HepG2 (cell line): ENCODE data around the gene RAD18. TPM values are rescaled to one million over a fixed set of nuclear protein-coding genes. Genes with fewer than 3 reads are reported as not detected.

Experiments
- ATAC-seq: fragments of 200-7000 bp; cut with Tn5 transposase; 3 replicates; pipeline ENCODE4 v1.9.1; 2020; ENCODE audit warnings: mild to moderate bottlenecking, moderate library complexity
- BruUV-seq: library from RNA; stranded (reverse); fragments of 400-500 nt; replicated peaks from 2 replicates; lab custom pipeline; 2021; lab: Mats Ljungman, UMichigan
- CTCF ChIA-PET: fragments of 300-600 bp; formaldehyde crosslinking; extraction: SDS; loops from one replicate; lab custom pipeline; 2021; ENCODE audit warnings: low total read pairs, inconsistent platforms, low intra/inter-chr PET ratio; lab: Yijun Ruan, JAX
- POLR2A ChIA-PET: fragments of 350-600 bp; sonication (Branson Sonifier 250); formaldehyde crosslinking; loops from one replicate; lab custom pipeline; 2020; ENCODE audit warnings: antibody characterized with exemption, inconsistent platforms; lab: Yijun Ruan, JAX
- DNase-seq: peaks from one replicate; pipeline ENCODE4 v3.0.0-alpha.2; 2015; ENCODE audit warnings: low spot score
- FAIRE-seq: peaks from 3 replicates; lab custom pipeline; 2011; peaks lifted over from hg19 to GRCh38; lab: Jason Lieb, UNC
- H2AFZ ChIP-seq: one replicate; pipeline ENCODE4 v1.6.1; 2011; ENCODE audit warnings: low read length, inconsistent platforms
- H3K27ac ChIP-seq: fragments of 300-600 bp; 3 replicates; pipeline ENCODE4 v1.8.0; 2011; ENCODE audit warnings: mixed run types, mild to moderate bottlenecking, mixed read lengths, low read length, inconsistent platforms; ENCODE audit not compliant: insufficient read depth; ENCODE audit errors: extremely low read length
- H3K27me3 ChIP-seq, 2 experiments: fragments of 200-600 bp in 1 of 2; 2 replicates in 1 of 2; 3 replicates in 1 of 2; pipeline versions ENCODE4 v1.6.0 to v1.8.0; 2011; ENCODE audit warnings: low read length in 2 of 2, mild to moderate bottlenecking in 2 of 2, moderate library complexity in 2 of 2, inconsistent platforms in 1 of 2; ENCODE audit not compliant: insufficient read depth in 2 of 2, control insufficient read depth in 1 of 2
- H3K36me3 ChIP-seq, 2 experiments: fragments of 200-600 bp in 1 of 2; replicated peaks in 1 of 2; 2 replicates in 1 of 2; 3 replicates in 1 of 2; pipeline versions ENCODE4 v1.5.1 to v1.8.0; 2011; ENCODE audit warnings: low read length in 2 of 2, inconsistent platforms in 1 of 2; ENCODE audit not compliant: insufficient read depth in 2 of 2, control insufficient read depth in 1 of 2
- H3K4me1 ChIP-seq: 2 replicates; pipeline ENCODE4 v1.5.1; 2012; ENCODE audit warnings: low read length, inconsistent platforms; ENCODE audit not compliant: insufficient read depth
- H3K4me2 ChIP-seq: 2 replicates; pipeline ENCODE4 v1.6.0; 2011; ENCODE audit warnings: low read depth, low read length, inconsistent platforms
- H3K4me3 ChIP-seq, 3 experiments: fragments of 200-600 bp in 1 of 3; sonication (generic), shearing (Covaris generic) in 1 of 3; replicated peaks in 1 of 3; 2 replicates each; pipeline ENCODE4 v1.5.1; 2011 to 2016; ENCODE audit warnings: low read length in 3 of 3, inconsistent platforms in 2 of 3, low read depth in 2 of 3, mild to moderate bottlenecking in 2 of 3, control low read depth in 1 of 3, mixed read lengths in 1 of 3; ENCODE audit not compliant: insufficient read depth in 1 of 3
- H3K79me2 ChIP-seq: one replicate; pipeline ENCODE4 v1.6.1; 2011; ENCODE audit warnings: low read length, inconsistent platforms; ENCODE audit not compliant: insufficient read depth
- H3K9ac ChIP-seq: 2 replicates; pipeline ENCODE4 v1.6.0; 2011; ENCODE audit warnings: mild to moderate bottlenecking, low read depth, low read length, inconsistent platforms; ENCODE audit not compliant: insufficient read depth
- H3K9me3 ChIP-seq: 2 replicates; pipeline ENCODE4 v1.5.1; 2012; ENCODE audit warnings: mild to moderate bottlenecking, low read length
- H4K20me1 ChIP-seq: 2 replicates; pipeline ENCODE4 v1.6.0; 2011; ENCODE audit warnings: inconsistent platforms, mild to moderate bottlenecking, low read length, moderate library complexity; ENCODE audit not compliant: insufficient read depth
- KLF13 ChIP-seq: sonication (generic); formaldehyde crosslinking; IDR thresholded peaks from 2 replicates; pipeline ENCODE4 v1.4.0; 2020; ENCODE audit warnings: mild to moderate bottlenecking, missing genetic modification reagents
- NFATC3 ChIP-seq: sonication (generic); formaldehyde crosslinking; IDR thresholded peaks from 2 replicates; pipeline ENCODE4 v1.5.1; 2020; ENCODE audit warnings: mild to moderate bottlenecking, missing genetic modification reagents
- NR2F1 ChIP-seq, 2 experiments: fragments of 450-650 bp in 1 of 2; formaldehyde crosslinking in 1 of 2; IDR thresholded peaks; 2 replicates each; pipeline versions ENCODE4 v1.5.0 to v1.6.1; 2016 to 2020; ENCODE audit warnings: mild to moderate bottlenecking in 1 of 2, missing compliant biosample characterization in 1 of 2, missing genetic modification reagents in 1 of 2, moderate library complexity in 1 of 2
- PHF21A ChIP-seq: sonication (generic); formaldehyde crosslinking; IDR thresholded peaks from 2 replicates; pipeline ENCODE4 v1.5.0; 2020; ENCODE audit warnings: mild to moderate bottlenecking, missing genetic modification reagents
- RCOR2 ChIP-seq: IDR thresholded peaks from 2 replicates; pipeline ENCODE4 v1.6.1; 2016; ENCODE audit warnings: missing biosample characterization, missing genetic modification reagents
- ZC3H4 ChIP-seq: sonication (generic); formaldehyde crosslinking; IDR thresholded peaks from 2 replicates; pipeline ENCODE4 v1.4.0; 2020; ENCODE audit warnings: missing genetic modification reagents, borderline replicate concordance
- ZNF3 ChIP-seq: IDR thresholded peaks from 2 replicates; pipeline ENCODE4 v1.7.0; 2017; ENCODE audit warnings: inconsistent platforms
- ZNF784 ChIP-seq: sonication (generic); formaldehyde crosslinking; IDR thresholded peaks from 2 replicates; pipeline ENCODE4 v1.5.1; 2020; ENCODE audit warnings: missing genetic modification reagents, mild to moderate bottlenecking, borderline replicate concordance
- ZNF891 ChIP-seq: sonication (generic); formaldehyde crosslinking; IDR thresholded peaks from 2 replicates; pipeline ENCODE4 v1.5.0; 2020; ENCODE audit warnings: mild to moderate bottlenecking, missing genetic modification reagents
- ZSCAN22 ChIP-seq: sonication (generic); formaldehyde crosslinking; IDR thresholded peaks from 2 replicates; pipeline ENCODE4 v1.4.0; 2020; ENCODE audit warnings: mild to moderate bottlenecking, missing genetic modification reagents
- WGBS: methylation state at CpG from one replicate; pipeline ENCODE4 v1.1.6; 2017; ENCODE audit warnings: low lambda C conversion rate; 5-methylcytosine and 5-hydroxymethylcytosine counted together
- in situ Hi-C: cut with HindIII; loops from 2 replicates; pipeline ENCODE4 v1.10.0; 2017; ENCODE audit warnings: low pct_unique_long_range_greater_than_20kb; ENCODE audit not compliant: extremely low pct_ligation_motif_present
- intact Hi-C: fragments of 100-400 bp; cut with micrococcal nuclease; formaldehyde crosslinking; loops from one replicate; pipeline ENCODE4 v1.10.0; 2022; ENCODE audit not compliant: unreplicated experiment
- polyA plus RNA-seq, 8 experiments: library from polyadenylated mRNA; depleted of rRNA in 3 of 8; stranded (reverse) in 7 of 8; unstranded in 1 of 8; fragments of >200 nt; fragmentation: Illumina TruSeq in 4 of 8; extraction: Trizol in 4 of 8; gene quantifications; 2 replicates each; pipeline versions ENCODE4 v1.2.1 to v1.2.3, GENCODE V29; 2011 to 2016; ENCODE audit warnings: low read depth in 4 of 8, missing spikeins in 1 of 8, mixed read lengths in 1 of 8; ENCODE audit not compliant: insufficient read depth in 1 of 8
- total RNA-seq, 5 experiments: library from RNA; depleted of rRNA; stranded (reverse); fragments of >200 nt; fragmentation: Illumina TruSeq; extraction: Trizol; gene quantifications; 2 replicates each; pipeline ENCODE4 v1.2.3, GENCODE V29; 2016; ENCODE audit warnings: low read depth in 1 of 5

RAD18 gene
- total and polyA plus RNA-seq, 2 of the 13 experiments (the other 11 are each of a cell fraction or from before 2014, with no cell fraction given) = 5.9 to 20.7 TPM

- H3K4me1 ChIP-seq = peaks cover 4% of the 10 kb centered on the region
- intact Hi-C loops = no loop called here
- no peaks in the 10 kb centered on the region; a peak in 2 of 5 replicates for H3K27me3 ChIP-seq
- no peaks in the 10 kb centered on the region for H4K20me1 ChIP-seq
- no peak overlapping the region for H2AFZ ChIP-seq
- no peak for ATAC-seq
- H3K27ac ChIP-seq = no peak overlapping the region
- TF ChIP-seq ZNF891 (CRISPR knock-in tag) = no peak
- TF ChIP-seq NR2F1 (CRISPR knock-in tag; IDR thresholded peaks at IDR 0.05) = no peak
- TF ChIP-seq NFATC3 (CRISPR knock-in tag) = no peak
- TF ChIP-seq ZSCAN22 (CRISPR knock-in tag) = no peak
- no peak for TF ChIP-seq PHF21A
- no peak for TF ChIP-seq ZNF784 (CRISPR knock-in tag)
- no peak for TF ChIP-seq KLF13 (CRISPR knock-in tag)
- no peak for TF ChIP-seq ZNF3 (CRISPR knock-in tag)
- no peak for TF ChIP-seq RCOR2 (CRISPR knock-in tag)
- TF ChIP-seq ZC3H4 (CRISPR knock-in tag) = no peak
- TF ChIP-seq, all 625 proteins: peak for 0
- H3K4me3 ChIP-seq = no peak overlapping the region
- 44% methylated on average over 2 of the region's 2 CpGs for WGBS
- H3K9ac ChIP-seq = no peak overlapping the region
- POLR2A ChIA-PET = no interaction called here
- FAIRE-seq = no peak
- no peak overlapping the region for H3K4me2 ChIP-seq
- no peak for DNase-seq
- CTCF ChIA-PET = no interaction called here
- H3K36me3 ChIP-seq = no peaks in the 10 kb centered on the region
- H3K9me3 ChIP-seq = peaks cover 8% of the 10 kb centered on the region
- in situ Hi-C loops = loop anchor here (5.0 kb wide), 2 partner anchors 93 to 328 kb away; no protein-coding TSS in a partner anchor
- no TSS peak for BruUV-seq
- H3K79me2 ChIP-seq = no peaks in the 10 kb centered on the region
These were observed 11.2 kb upstream of the RAD18 start for GRCh38 chr3:8974458-8974857.
